GM15510 (cell line): ENCODE results near the gene EIF5AL1.
"Not testable (repeated sequence)": the region's sequence is repeated elsewhere in the genome, so short reads cannot be mapped to it uniquely, and the experiment has no call there.

Experiments used
- POLR2A ChIP-seq: IDR thresholded peaks from 3 replicates; pipeline ENCODE4 v1.6.1; 2011; ENCODE audit warnings: borderline replicate concordance; ENCODE audit not compliant: insufficient read length; ENCODE audit errors: extremely low read depth

The EIF5AL1 gene

DNA sequence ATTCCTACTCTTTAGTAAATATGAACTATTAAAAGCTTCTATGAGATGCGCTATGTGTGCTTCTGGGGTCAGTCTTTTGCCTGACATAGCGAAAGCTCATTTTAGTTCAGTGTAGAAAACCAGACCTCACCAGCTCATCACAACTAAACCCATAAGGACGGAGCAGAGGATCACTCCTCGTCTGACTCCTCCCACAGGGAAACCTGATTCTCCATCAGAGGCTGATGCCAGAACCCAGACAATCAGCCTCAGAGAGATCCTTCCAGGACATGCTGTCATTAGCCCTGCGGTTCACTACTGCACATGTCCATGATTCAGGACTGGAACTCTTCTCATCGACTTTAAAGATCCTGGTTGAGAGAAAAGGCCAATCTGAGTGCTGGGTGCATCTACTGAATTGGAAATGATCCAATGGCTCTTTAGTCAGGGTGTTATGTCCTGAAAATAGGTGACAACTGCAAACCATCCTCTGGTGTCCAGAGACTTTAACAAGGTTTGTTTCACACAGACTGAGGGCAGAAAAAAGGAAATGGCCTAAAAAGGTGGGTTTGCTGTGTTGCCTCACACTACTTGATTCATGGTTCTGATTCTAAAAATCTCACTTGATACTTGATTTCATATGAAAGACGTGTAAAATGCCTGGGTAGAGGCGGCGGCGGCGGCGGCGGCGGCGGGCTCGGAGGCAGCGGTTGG is at the start of gene EIF5AL1:
Gene EIF5AL1, plus strand, starts transcription at position 643 of the 693 bp plus-strand sequence. CDS start 117 bp downstream, outside the sequence.
- not testable (repeated sequence) for TF ChIP-seq POLR2A

DNA sequence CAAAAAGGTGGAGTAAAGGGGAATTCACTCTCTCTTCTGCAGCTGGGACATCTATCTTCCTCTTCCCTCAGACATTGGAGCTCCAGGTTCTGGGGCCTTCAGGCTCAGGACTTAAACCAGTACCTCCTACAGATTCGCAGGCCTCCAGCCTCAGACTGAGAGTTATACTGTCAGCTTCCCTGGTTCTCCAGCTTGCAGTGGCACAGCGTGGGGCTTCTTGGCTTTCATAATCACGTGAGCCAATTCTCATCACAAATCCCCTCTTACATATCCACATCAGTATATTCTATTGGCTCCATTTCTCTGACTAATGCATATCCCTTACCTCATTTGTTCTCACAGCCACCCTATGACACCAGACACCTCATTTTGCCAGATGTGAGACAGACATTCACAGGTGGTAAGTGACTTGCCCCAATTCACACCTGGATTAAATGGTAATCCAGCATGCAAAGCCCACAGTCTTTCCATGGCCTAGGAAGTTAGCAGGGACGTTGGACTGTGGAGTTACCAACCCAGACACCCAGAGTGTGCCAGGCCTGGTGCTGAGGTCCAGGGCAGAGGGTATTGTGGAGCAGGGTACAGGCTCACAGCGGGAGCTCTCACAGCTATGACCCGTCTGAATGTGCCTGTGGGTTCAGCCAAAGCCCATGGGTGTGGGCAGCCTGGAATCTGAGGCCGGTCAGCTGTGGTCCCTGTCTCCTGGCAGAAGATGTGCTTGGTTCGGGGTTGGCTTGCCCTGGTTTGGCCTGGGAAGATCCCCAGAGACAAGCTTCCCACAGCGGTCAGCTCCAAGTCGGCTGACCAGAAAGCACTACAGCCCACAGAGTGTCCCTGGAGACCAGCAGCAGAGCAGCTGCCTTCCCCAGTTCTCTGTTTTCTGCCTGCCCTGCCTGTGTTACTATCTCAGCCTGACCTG is 48.5 kb upstream of the EIF5AL1 start:
- no peak for TF ChIP-seq POLR2A

DNA sequence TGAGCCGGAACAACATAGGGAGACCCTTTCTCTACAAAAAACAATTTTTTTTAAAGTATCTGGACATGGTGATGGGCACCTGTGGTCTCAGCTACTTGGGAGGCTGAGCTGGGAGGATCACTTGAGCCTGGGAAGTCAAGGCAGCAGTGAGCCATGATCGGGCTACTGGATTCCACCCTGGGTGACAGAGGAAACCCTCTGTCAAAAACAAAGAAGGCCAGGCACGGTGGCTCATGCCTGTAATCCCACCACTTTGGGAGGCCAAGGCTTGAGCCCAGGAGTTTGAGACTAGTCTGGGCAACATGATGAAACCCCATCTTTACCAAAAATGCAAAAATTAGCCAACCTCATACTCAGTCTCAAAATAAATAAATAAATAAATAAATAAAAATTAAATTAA is 47.0 kb upstream of the EIF5AL1 start:
- TF ChIP-seq POLR2A, result no peak

DNA sequence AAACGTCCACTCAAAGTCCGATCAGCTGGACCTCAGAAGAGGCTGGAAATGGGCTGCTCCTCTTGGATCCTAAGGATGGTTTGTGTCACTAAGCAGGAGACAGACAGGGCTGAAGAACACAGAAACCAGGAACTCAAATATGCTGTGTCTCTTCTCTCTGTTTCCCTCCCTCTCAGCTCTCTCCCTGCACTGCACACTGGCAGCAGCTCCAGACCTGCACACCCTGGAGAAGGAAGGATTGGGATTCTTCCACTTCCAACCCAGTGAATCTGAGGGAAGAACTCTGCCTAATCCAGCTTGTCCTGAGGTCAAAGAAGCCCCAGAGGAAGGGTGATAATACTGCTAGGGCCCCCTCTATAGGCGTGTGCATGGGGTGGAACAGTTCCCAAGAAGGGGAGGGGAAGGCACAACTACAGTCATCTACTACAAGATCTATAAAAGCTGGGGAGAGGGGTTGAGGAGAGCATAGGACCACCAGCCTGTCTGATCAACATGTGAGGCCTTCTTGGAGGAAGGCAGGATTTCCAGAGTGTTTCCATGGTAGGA is 44.2 kb upstream of the EIF5AL1 start:
- TF ChIP-seq POLR2A, result no peak

GRCh38 chr10:79468841-79469585 is 43.3 kb upstream of the EIF5AL1 start:
- no peak for TF ChIP-seq POLR2A

- TF ChIP-seq POLR2A, result no peak
Observed at GRCh38 chr10:79470096-79470495, 42.2 kb upstream of the EIF5AL1 start.

DNA sequence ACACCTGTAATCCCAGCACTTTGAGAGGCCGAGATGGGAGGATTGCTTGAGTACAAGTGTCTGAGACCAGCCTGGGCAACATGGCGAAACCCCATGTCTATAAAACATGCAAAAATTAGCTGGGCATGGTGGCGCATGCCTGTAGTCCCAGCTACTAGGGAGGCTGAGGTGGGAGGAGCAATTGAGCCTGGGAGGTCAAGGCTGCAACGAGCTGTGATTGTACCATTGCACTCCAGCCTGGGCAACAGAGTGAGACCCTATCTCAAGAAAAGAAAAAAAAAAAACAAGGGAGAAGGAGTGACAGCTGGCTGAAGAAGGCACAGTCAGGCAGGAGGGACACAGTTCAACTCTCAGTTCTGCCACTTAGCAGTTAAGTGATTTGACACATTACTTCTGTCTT is 40.6 kb upstream of the EIF5AL1 start:
- no peak for TF ChIP-seq POLR2A

- TF ChIP-seq POLR2A, result no peak
Observed at GRCh38 chr10:79472449-79472848, 39.9 kb upstream of the EIF5AL1 start.

- no peak for TF ChIP-seq POLR2A
Observed at GRCh38 chr10:79472951-79473350, 39.4 kb upstream of the EIF5AL1 start.

- TF ChIP-seq POLR2A, result no peak
Observed at GRCh38 chr10:79473496-79474095, 38.7 kb upstream of the EIF5AL1 start.

DNA sequence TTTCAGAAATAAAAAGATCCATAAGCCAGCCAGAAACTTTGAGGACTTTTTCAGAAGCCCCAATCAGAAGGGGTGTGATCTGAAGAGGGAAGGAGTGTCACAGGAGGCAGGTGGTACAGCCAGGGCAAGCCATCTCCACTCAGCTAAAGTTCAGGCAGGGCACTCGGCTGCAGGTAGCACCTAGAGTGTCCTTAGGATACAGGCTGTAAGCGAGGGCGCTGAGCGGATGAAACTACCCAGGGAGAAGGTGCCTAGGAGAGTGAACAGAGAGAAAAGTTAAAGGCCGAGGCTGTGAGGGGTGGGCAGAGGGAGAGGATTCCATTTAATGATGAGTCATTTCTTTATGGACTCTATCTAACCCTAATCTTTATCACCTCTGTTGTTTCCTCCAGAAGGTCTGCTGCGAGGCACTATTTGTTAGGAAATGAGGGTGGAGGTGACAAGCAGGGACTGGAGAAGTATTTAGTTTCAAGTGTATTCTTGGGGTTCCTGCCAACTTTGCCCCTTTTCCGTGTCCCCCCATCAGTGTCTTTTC is 37.1 kb upstream of the EIF5AL1 start:
- TF ChIP-seq POLR2A, result no peak

DNA sequence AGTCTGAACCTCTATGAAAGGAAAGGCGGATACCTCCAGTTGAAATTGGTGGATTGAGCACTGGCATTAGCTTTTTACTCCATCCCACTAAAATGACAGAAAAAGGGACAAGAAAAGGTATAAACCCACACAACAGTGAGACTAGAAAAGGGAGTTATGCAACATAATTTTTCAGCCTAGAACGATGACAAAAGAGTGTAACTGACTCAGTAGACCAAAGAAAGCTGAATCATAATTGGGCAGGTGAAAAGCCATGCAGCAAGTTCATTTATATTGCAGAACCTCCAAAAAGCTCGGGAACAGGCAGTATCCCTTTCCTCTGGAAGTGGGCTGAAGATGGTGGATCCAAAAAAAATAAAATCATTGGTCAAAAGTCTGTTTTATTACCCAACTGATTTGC is 36.5 kb upstream of the EIF5AL1 start:
- TF ChIP-seq POLR2A, result no peak

DNA sequence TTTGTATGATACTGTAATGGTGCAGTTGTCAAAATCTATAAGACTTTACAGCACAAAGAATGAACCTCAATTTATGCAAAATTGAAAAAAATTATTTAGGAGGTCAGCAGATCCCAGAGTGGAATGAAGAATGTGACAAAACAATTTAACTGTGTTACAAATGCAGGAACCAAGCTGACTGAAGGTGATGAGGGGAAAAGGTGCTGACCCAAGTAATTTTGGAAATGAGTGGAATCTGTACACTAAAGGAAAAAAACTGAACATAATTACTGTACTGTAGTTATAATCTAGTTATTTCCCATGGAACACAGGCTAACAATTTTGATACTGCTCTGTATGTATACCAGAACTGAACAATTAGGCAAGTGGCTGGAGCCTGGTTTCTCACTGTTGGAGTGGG is 35.7 kb upstream of the EIF5AL1 start:
- TF ChIP-seq POLR2A, result no peak

DNA sequence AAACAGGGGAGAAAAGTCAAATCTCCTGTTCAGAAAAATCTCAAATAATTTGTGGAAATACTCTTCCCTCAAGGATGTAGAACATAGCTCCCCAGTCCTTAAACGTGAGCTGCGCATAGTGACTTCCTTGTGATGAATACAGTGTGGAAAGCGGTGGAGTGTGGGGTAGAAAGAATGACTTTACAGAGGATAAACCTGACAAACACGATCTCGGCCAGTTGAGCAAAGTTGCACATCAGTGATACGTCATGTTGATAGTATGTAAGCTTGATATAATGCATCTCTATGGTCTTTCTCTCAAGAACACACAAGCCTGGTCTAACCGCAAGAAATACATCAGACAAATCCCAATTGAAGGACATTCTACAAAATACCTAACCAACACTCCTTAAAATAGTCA is 34.9 kb upstream of the EIF5AL1 start:
- no peak for TF ChIP-seq POLR2A

- TF ChIP-seq POLR2A, result no peak
Observed at GRCh38 chr10:79479283-79479909, 32.9 kb upstream of the EIF5AL1 start.

DNA sequence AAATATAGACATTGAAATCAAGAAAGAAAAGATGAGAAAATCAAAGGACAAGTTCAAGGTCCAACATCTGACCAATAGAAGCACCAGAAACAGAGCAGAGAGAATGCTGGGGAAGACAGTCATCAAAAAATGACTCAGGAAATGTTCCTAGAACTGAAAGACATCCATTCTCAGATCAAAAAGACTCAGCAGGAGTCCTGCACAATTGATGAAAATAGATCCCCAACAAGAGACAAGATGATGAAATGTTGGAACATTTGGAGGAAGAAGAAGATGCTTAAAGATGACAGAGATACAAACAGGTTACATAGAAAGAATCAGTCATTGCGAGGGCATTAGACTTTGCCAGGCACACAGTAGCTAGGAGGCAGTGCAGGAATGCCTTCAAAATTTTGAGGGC is 30.0 kb upstream of the EIF5AL1 start:
- TF ChIP-seq POLR2A, result no peak
